GM06990 (cell line): ENCODE measurements around the gene PCCB.

ENCODE experiments used
- DNase-seq: peaks from one replicate; pipeline ENCODE4 v3.0.0-alpha.2; 2011; ENCODE audit not compliant: insufficient read length; ENCODE audit errors: extremely low read depth
- H3K27me3 ChIP-seq: replicated peaks from 2 replicates; pipeline ENCODE4 v1.6.0; 2011; ENCODE audit warnings: low read length; ENCODE audit not compliant: control insufficient read depth, insufficient read depth
- H3K36me3 ChIP-seq: 2 replicates; pipeline ENCODE4 v1.5.1; 2011; ENCODE audit warnings: low read length; ENCODE audit not compliant: control insufficient read depth, insufficient read depth
- H3K4me3 ChIP-seq: replicated peaks from 2 replicates; pipeline ENCODE4 v1.5.1; 2011; ENCODE audit warnings: low read depth, mild to moderate bottlenecking, control low read depth, low read length
- CTCF ChIP-seq: IDR thresholded peaks from 2 replicates; pipeline ENCODE4 v1.5.1; 2011; ENCODE audit warnings: low read length, control low read depth, mild to moderate bottlenecking, inconsistent platforms; ENCODE audit not compliant: insufficient read depth, poor library complexity, severe bottlenecking

The PCCB gene

GRCh38 chr3:136326316-136326715, 76.2 kb downstream of the PCCB start:
- no peak overlapping the region for H3K4me3 ChIP-seq
- DNase-seq = no peak
- H3K27me3 ChIP-seq = no peaks in the 10 kb centered on the region
- peaks cover 13% of the 10 kb centered on the region for H3K36me3 ChIP-seq
- TF ChIP-seq CTCF = no peak

DNA sequence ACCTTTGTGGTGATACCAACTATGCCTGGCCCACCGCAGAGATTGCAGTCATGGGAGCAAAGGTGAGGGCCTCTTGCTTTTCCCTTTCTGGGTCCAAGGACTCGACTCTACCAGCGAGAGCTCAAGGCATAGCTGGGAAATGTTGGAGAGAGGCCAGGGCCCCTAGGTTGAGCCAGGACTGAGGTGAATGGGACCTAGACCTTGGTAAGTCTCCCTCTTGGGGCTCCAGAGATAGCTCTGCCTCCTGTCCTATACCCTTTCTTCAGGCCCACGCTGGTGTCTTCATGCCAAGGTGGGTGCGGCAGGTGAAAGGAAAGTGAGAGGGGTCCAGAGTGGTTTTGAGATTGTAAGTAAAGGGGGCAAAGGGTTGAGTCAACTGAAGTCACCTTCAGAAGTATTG, 77.5 kb downstream of the PCCB start:
- Histone ChIP-seq H3K27me3 (no peaks in the 10 kb centered on the region), H3K4me3 (no peak overlapping the region), H3K36me3 (peaks cover 13% of the 10 kb centered on the region)
- no peak for TF ChIP-seq CTCF
- DNase-seq = no peak

DNA sequence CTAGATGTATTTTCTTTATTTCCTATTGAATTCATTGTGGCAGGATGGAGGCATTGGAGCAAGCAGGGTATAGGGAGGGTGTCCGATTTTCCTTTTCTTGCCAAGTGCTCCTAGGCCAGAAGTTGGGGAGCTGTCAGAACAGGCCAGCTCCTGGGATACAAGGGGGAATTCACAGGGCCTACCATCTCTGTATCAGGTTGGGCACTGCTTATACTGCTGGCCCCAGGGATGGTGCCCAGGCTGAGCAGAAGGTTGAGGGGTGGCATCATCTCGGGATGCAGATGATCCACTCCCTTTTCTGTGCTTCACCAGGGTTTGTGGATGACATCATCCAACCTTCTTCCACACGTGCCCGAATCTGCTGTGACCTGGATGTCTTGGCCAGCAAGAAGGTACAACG, 79.5 kb downstream of the PCCB start:
- no peak for DNase-seq
- Histone ChIP-seq H3K36me3 (peaks cover 17% of the 10 kb centered on the region), H3K4me3 (no peak overlapping the region), H3K27me3 (no peaks in the 10 kb centered on the region)
- TF ChIP-seq CTCF = no peak

DNA sequence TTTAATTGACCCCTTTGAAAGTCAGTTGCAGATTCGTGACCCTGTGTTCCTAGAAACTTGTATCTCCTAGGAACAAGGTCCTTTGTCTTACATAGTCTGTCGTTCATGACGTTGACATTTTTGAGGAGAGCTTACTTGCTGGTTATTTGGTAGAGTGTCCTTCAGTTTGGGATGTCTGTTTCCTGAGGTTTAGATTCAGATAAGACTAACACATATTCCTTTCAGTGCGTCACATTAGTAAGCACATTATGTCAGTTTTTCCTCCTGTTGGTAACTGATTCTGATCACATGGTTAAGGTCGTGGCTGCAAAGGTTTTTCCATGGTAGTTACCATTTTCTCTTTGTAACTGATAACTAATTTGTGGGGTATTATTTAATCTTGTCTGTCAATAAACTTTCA, 80.8 kb downstream of the PCCB start:
- no peaks in the 10 kb centered on the region for H3K27me3 ChIP-seq
- no peak for TF ChIP-seq CTCF
- no peak for DNase-seq
- H3K4me3 ChIP-seq = no peak overlapping the region
- H3K36me3 ChIP-seq = peaks cover 25% of the 10 kb centered on the region

DNA sequence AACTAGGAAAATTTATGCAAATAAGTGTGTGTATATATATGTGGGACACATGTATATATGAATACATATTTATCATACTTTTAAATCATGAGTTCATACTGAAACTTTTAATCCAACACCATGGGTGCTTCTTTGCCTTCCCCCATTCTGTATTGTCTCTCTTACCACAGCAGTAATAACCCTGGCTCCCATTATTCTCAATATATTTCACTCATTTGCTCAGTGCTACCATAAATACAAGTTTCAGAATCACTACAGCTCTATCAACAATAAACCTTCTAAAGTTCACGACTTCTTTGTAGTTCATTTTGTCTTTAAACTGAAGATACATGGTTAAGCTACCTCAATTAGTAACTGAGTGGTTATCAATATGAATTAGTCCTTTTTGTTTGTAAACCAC, 82.2 kb downstream of the PCCB start:
- peaks cover 22% of the 10 kb centered on the region for H3K36me3 ChIP-seq
- no peak overlapping the region for H3K4me3 ChIP-seq
- no peak for DNase-seq
- H3K27me3 ChIP-seq = no peaks in the 10 kb centered on the region
- TF ChIP-seq CTCF = no peak

DNA sequence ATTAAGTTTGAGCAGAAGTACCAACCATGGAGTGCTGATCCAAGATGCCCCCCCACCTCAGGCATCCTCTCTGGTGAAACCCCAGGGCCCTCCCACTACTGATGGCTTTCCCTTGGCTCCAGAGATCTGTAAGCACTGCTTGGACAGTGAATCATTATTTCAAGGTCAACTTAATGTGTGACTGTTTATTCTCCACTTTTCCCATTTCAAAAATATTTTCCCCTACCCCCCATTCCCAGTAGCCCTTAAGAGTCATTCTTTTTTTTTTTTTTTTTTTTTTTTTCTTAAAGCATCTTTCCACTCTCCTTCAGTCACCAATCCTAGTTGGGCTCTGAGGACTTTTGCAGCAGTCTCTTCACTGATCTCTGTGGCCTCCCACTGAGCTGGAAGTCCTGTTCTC, 82.6 kb downstream of the PCCB start:
- TF ChIP-seq CTCF = no peak
- H3K27me3 ChIP-seq = no peaks in the 10 kb centered on the region
- no peak for DNase-seq
- peaks cover 19% of the 10 kb centered on the region for H3K36me3 ChIP-seq
- H3K4me3 ChIP-seq = no peak overlapping the region
